Omental fat pad (tissue), 4 donors: ENCODE measurements around the gene AHRR. TPM values are rescaled to one million over a fixed set of nuclear protein-coding genes. Genes with fewer than 3 reads are reported as not detected.
"Not testable (repeated sequence)": the region's sequence is repeated elsewhere in the genome, so short reads cannot be mapped to it uniquely, and the experiment has no call there.

ENCODE experiments used
- ATAC-seq: fragments of 150-250 bp; one replicate; pipeline ENCODE4 v1.9.1; 2016; ENCODE audit warnings: mild to moderate bottlenecking, moderate library complexity; ENCODE audit not compliant: low FRiP score
- DNase-seq: peaks from one replicate; pipeline ENCODE4 v3.0.0-alpha.2; 2019; ENCODE audit warnings: low spot score
- CTCF ChIP-seq, 3 donors: fragments of 450-650 bp; IDR thresholded peaks; one replicate each; pipeline ENCODE4 v1.5.1; 2016 to 2017; ENCODE audit warnings: antibody characterized with exemption in 3 of 3, mild to moderate bottlenecking in 3 of 3, moderate library complexity in 2 of 3
- total RNA-seq, 4 donors: library from RNA; depleted of rRNA; stranded (reverse); fragments of >200 nt; gene quantifications; one replicate each; pipeline ENCODE4 v1.1.0, GENCODE V29; 2016

AHRR gene
- total RNA-seq, 4 donors from 2014 or later = 0.25 to 2.2 (median 1.6) TPM

DNA sequence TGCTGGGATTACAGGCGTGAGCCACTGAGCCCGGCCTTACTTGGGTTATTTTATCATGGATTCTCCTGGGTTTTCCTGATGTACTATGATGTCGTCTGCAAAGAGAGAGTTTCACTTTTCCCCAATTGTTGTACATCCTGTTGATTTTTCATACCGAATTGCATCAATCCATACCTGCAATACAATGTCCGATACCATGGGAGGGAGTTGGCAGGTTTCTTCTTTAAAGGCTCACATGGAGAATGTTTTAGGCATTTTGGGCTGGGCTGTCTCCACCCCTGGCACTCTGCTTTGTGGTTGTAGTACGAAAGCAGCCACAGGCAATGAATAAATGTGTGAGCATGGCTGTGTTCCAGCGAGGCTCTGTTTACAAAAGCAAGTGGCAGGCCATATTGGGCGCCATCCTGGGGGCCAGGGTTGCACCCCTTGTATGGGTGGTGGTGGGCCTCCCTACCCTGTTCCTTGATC, 86.3 kb downstream of the AHRR start:
- TF ChIP-seq CTCF (IDR thresholded peaks at IDR 0.05) = no peak
- no peak for DNase-seq
- no peak for ATAC-seq

DNA sequence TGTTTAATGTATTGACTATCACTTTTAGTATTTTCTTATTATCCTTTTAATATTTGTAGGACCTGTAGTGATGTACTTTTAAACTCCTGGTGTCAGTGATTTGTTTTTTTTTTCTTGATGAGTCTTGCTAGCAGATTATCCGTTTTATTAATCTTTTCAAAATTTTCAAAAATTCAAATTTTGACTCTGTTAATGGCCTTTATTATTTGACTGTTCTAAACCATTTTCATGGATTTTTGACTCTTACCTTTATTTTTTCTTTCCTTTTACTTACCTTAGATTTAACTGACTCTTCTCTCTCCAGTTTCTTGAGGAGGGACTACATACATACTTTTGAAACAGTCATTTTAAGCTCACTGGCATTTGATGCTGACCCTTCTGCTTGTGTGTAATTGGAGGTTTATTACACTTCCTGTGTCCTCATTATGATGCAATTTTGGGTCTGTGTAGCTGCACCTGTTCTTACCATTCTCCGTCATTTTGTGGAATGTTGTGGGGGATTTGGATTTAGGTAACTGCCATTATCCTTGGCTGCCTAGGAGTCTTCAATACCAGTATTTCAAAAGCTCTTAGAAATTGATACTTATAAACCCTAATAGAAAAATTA, 89.5 kb downstream of the AHRR start:
- ATAC-seq (no peak), DNase-seq (no peak)
- no peak for TF ChIP-seq CTCF (IDR thresholded peaks at IDR 0.05)

- ATAC-seq = no peak
- no peak for DNase-seq
- no peak for TF ChIP-seq CTCF (IDR thresholded peaks at IDR 0.05)
Measured at GRCh38 chr5:411728-412127, 90.2 kb downstream of the AHRR start.

DNA sequence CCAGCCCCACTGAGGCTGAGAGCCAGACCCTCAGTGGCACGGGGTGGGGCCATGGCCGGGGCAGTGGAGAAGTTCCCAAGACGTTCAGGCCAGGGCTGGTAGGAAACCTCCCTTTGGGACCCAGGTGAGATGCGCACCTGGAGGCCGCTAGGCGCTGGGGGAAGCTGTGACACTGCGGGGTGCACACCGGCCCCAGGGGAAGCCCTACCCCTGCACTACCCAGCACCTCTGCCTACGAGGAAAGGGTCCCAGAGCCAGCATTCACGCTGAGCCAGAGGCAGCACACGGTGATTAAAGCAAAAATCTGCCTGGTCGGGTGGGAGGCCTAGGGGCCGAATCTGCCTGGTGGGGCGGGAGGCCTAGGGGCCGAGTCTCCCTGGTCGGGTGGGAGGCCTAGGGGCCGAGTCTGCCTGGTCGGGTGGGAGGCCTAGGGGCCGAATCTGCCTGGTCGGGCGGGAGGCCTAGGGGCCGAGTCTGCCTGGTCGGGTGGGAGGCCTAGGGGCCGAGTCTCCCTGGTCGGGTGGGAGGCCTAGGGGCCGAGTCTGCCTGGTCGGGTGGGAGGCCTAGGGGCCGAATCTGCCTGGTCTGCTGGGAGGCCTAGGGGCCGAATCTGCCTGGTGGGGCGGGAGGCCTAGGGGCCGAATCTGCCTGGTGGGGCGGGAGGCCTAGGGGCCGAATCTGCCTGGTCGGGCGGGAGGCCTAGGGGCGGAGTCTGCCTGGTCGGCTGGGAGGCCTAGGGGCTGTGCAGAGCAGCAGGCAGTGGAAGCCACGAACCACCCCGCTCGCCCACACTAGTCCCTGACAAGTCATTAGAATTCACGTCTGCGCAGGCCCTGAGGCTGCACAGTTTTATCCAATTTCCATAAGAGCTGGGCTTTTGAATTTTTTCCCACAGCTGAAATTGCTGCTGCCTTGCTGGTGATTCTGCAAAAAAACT, 93.7 kb downstream of the AHRR start:
- DNase-seq = not testable (repeated sequence)
- peak; percentile 75 for ATAC-seq

DNA sequence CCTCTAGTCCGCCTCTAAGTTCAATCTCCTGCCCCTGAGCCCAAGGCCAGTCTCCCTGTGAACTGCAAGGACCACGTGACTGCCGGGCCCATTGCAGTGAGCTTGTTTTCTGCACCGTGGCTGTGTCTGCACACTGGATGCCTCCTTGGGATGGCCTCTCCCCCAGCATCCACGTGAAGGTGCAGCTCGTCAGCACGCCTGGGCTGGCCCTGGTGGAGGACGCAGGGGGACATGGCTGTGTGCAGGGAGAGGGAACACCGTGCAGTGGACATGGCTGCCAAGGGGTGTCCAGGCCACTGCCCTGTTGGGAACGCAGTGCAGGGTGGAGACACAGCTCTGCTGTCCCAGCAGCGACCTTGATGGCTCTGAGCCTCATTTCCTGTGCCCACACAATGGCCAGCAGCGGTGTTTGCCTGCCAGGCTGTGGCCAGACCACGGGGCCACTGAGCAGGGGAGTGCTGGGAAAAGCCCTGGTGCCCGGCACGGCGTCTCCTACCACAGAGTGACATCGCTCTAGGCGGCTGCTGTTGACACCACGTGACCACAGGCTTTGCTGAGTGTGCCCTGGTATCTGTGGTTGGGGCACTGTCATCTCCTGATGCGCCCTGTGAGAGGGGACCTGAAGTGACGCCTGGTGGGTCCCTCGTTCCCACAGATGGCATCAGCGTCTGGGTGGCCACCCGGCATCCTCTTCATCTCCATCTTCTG, 94.6 kb downstream of the AHRR start:
- peak; percentile 30 for ATAC-seq

GRCh38 chr5:416636-416960, 95.1 kb downstream of the AHRR start:
- no peak for TF ChIP-seq CTCF (IDR thresholded peaks at IDR 0.05)
- no peak for DNase-seq

More for the DNA sequence above, 94.6 kb downstream of the AHRR start:
- no peak for DNase-seq
- TF ChIP-seq CTCF (IDR thresholded peaks at IDR 0.05) = no peak

More at GRCh38 chr5:416636-416960, 95.1 kb downstream of the AHRR start:
- no peak for ATAC-seq
